IPS DF 19.7 (cell line): ENCODE measurements around the gene EDA.
"Not testable (repeated sequence)": the region's sequence is repeated elsewhere in the genome, so short reads cannot be mapped to it uniquely, and the experiment has no call there.

Experiments
- DNase-seq: peaks from one replicate; pipeline ENCODE4 v3.0.0-alpha.2; 2013; ENCODE audit warnings: low read depth, low spot score

Gene EDA

GRCh38 chrX:69959712-69960111 lies 343.8 kb downstream of the EDA start:
- DNase-seq, result no peak

- DNase-seq, result no peak
These were observed 345.6 kb downstream of the EDA start for GRCh38 chrX:69961365-69962072.

- no peak for DNase-seq
These were observed 353.0 kb downstream of the EDA start for GRCh38 chrX:69968950-69969349.

- no peak for DNase-seq
These were observed 353.5 kb downstream of the EDA start for GRCh38 chrX:69969460-69969859.

GRCh38 chrX:69987691-69988090 lies 371.8 kb downstream of the EDA start:
- no peak for DNase-seq

- DNase-seq, result no peak
These were observed 373.1 kb downstream of the EDA start for GRCh38 chrX:69988955-69989394.

GRCh38 chrX:69991685-69992084 lies 375.8 kb downstream of the EDA start:
- no peak for DNase-seq

DNA sequence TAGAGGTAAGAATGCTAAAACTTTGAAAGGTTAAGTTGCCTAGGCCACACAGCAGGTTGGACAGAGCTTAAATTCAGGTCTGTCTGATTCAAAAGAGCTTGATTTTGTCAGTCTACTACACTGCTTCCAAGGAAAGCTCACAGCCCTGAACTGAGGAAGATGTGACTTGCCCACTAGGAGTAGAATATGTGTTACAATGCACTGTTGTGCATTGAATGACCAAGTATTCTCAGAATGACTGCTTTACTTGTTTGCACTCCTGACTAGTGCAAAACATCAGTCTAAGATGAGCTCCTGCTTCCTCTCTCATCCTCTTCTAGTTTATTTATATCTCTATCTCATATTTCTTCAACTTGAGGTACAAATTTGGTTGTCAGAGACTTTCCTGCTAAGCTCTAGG lies 377.6 kb downstream of the EDA start:
- no peak for DNase-seq

DNA sequence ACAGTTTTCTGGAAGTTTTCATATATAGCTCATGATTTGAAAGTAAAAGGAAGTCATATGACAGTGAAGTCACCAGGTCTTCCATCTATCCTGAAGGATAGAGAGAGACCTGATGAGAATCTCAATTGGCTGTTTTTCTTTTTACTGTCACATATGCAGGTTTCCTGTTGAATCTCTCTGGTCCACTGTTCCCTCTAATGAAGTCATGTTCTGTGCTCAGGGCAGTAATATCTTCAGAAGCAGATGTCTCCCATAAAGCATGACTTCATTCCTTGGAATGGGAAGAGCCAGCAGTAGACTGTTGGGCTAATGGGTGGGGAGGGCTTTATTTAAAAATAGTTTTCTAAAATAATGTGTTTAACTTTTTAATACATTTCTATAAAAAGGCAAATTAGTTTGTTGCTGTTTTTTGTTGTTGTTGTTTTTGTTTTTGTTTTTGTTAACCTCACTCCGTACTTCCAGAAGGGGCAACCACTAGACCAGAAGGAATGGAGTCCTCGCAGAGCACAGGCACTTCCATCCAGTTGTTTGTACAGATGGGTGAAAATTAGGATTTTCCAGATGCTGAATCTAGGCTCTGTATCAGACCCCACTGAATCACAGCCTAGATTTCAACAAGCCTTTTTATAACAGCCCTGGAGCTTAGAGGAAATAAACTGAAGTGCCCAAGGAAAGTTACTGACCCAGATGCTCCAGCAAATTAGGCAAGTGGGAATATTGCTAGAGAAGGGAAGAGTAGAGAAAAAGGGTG lies 379.6 kb downstream of the EDA start:
- no peak for DNase-seq

GRCh38 chrX:69996113-69996468 lies 380.2 kb downstream of the EDA start:
- no peak for DNase-seq

DNA sequence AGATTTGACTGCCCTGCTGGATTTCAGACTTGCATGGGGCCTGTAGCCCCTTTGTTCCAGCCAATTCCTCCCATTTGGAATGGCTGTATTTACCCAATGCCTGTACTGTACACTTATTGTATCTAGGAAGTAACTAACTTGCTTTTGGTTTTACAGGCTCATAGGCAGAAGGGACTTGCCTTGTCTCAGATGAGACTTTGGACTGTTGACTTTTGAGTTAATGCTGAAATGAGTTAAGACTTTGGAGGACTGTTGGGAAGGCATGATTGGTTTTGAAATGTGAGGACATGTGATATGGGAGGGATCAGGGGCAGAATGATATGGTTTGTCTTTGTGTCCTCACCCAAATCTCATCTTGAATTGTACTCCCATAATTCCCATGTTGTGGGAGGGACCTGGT lies 382.4 kb downstream of the EDA start:
- not testable (repeated sequence) for DNase-seq

- no peak for DNase-seq
These were observed 385.4 kb downstream of the EDA start for GRCh38 chrX:70001269-70001668.

- no peak for DNase-seq
These were observed 385.9 kb downstream of the EDA start for GRCh38 chrX:70001708-70002341.

DNA sequence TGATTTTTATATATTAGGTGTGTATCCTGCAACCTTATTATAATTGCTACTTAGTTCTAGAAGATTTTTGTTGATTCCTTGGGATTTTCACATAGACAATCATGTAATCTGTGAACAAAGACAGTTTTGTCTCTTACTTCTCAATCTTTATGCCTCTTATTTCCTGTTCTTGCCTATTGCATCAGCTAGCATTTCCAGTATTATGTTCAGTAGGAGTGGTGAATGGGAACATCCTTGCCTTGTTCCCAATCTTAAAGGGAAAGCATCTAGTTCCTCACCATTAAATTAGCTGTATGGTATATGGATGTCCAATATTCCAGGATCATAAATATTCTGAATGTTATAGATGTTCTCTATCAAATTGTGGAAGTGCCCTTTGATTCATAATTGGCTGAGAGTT lies 392.0 kb downstream of the EDA start:
- no peak for DNase-seq

- DNase-seq, result no peak
These were observed 393.1 kb downstream of the EDA start for GRCh38 chrX:70009049-70009448.

- no peak for DNase-seq
These were observed 394.1 kb downstream of the EDA start for GRCh38 chrX:70009970-70010369.

- no peak for DNase-seq
These were observed 396.8 kb downstream of the EDA start for GRCh38 chrX:70012756-70013155.

GRCh38 chrX:70013466-70014381 lies 397.8 kb downstream of the EDA start:
- DNase-seq, result no peak

DNA sequence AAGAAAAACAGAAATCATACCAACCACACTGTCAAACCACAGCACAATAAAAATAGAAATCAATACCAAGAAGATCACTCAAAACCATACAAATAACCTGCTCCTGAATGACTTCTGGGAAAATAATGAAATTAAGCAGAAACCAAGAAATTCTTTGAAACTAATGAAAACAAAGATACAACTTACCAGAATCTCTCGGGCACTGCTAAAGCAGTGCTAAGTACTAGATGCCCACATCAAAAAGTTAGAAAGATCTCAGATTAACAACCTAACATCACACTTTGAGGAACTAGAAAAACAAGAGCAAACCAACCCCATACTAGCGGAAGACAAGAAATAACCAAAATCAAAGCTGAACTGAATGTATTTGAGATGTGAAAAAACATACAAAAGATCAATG lies 400.6 kb downstream of the EDA start:
- DNase-seq, result no peak

GRCh38 chrX:70022616-70023015 lies 406.7 kb downstream of the EDA start:
- DNase-seq, result no peak

GRCh38 chrX:70025464-70025863 lies 409.6 kb downstream of the EDA start:
- no peak for DNase-seq
